GM19452 (cell line): Measurements from ENCODE around the gene TNFSF13B.
"Not testable (repeated sequence)": the region's sequence is repeated elsewhere in the genome, so short reads cannot be mapped to it uniquely, and the experiment has no call there.

Experiments
- ATAC-seq: cut with Tn5 transposase; IDR thresholded peaks from one replicate; pipeline ENCODE4 v1.9.1; 2021; ENCODE audit not compliant: unreplicated experiment

TNFSF13B gene

GRCh38 chr13:108281901-108282300 lies 12.4 kb downstream of the TNFSF13B start:
- ATAC-seq = no peak

- ATAC-seq = no peak
Observed at GRCh38 chr13:108283110-108283509, 13.6 kb downstream of the TNFSF13B start.

- ATAC-seq = no peak
Observed at GRCh38 chr13:108288741-108289140, 19.2 kb downstream of the TNFSF13B start.

- ATAC-seq = no peak
Observed at GRCh38 chr13:108289819-108290218, 20.3 kb downstream of the TNFSF13B start.

GRCh38 chr13:108297114-108297513 lies 27.6 kb downstream of the TNFSF13B start:
- ATAC-seq = no peak

- no peak for ATAC-seq
Observed at GRCh38 chr13:108302279-108302678, 32.8 kb downstream of the TNFSF13B start.

- no peak for ATAC-seq
Observed at GRCh38 chr13:108304170-108305016, 34.9 kb downstream of the TNFSF13B start.

- no peak for ATAC-seq
Observed at GRCh38 chr13:108305655-108306054, 36.1 kb downstream of the TNFSF13B start.

- no peak for ATAC-seq
Observed at GRCh38 chr13:108306860-108307259, 37.3 kb downstream of the TNFSF13B start.

- not testable (repeated sequence) for ATAC-seq
Observed at GRCh38 chr13:108311596-108311995, 42.1 kb downstream of the TNFSF13B start.

GRCh38 chr13:108313382-108313781 lies 43.9 kb downstream of the TNFSF13B start:
- ATAC-seq = no peak

GRCh38 chr13:108315273-108315672 lies 45.8 kb downstream of the TNFSF13B start:
- peak; percentile 61 for ATAC-seq

GRCh38 chr13:108315991-108316390 lies 46.5 kb downstream of the TNFSF13B start:
- ATAC-seq = no peak

- no peak for ATAC-seq
Observed at GRCh38 chr13:108316413-108316812, 46.9 kb downstream of the TNFSF13B start.

- peak; percentile 84 for ATAC-seq
Observed at GRCh38 chr13:108322206-108322824, 52.8 kb downstream of the TNFSF13B start.

GRCh38 chr13:108323031-108323430 lies 53.5 kb downstream of the TNFSF13B start:
- ATAC-seq = no peak

- ATAC-seq = no peak
Observed at GRCh38 chr13:108325863-108326262, 56.3 kb downstream of the TNFSF13B start.

GRCh38 chr13:108326309-108326708 lies 56.8 kb downstream of the TNFSF13B start:
- ATAC-seq = peak; percentile 73

GRCh38 chr13:108328848-108329247 lies 59.3 kb downstream of the TNFSF13B start:
- ATAC-seq = no peak

- no peak for ATAC-seq
Observed at GRCh38 chr13:108332791-108333190, 63.3 kb downstream of the TNFSF13B start.

GRCh38 chr13:108342369-108343289 lies 73.1 kb downstream of the TNFSF13B start:
- ATAC-seq = no peak
